Stimulated activated CD4-positive, alpha-beta T cell treated with anti-CD3 and anti-CD28 coated beads, Interleukin-1b, Interleukin-23, amount 100 ng/mL, for 48 hours (primary cell): Measurements from ENCODE around the gene LIN37.

Source experiments
- DNase-seq: peaks from one replicate; pipeline ENCODE4 v3.0.0-alpha.2; 2020

LIN37 gene

DNA sequence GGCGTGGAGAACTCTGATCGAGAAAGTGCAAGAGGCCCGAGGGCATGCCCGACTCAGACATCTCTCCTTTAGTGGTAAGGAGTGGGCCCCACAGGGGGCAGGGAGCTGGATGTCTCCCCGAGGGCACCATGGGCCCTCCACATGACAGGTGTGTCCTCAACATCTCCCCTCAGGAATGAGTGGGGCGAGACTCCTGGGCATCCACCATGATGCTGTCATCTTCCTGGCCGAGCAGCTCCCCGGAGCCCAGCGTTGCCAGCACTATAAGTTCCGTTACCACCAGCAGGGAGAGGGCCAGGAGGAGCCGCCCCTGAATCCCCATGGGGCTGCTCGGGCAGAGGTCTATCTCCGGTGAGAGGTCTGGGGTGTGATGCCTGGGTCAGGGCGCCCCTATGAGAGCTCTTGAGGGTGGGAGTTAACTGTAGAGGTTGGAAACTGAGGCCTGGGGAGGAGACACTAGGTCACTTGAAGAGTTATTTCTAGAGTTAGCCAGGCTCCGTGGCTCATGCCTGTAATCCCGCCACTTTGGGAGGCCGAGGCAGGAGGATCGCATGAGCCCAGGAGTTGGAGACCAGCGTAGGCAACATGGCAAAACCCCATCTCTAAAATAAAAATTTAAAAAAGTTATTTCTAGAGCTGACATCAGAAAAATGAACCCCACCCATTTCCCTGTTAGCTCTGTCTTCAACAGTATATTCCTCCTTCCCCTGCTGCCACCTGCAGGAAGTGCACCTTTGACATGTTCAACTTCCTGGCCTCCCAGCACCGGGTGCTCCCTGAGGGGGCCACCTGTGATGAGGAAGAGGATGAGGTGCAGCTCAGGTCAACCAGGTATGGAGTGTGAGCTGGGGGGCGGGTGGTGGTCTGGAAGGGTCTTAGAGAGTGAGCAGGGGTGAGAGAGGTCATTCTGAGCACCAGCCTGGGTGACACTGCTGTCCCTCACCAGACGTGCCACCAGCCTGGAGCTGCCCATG lies 11.2 kb upstream of the LIN37 start:
- no peak for DNase-seq

DNA sequence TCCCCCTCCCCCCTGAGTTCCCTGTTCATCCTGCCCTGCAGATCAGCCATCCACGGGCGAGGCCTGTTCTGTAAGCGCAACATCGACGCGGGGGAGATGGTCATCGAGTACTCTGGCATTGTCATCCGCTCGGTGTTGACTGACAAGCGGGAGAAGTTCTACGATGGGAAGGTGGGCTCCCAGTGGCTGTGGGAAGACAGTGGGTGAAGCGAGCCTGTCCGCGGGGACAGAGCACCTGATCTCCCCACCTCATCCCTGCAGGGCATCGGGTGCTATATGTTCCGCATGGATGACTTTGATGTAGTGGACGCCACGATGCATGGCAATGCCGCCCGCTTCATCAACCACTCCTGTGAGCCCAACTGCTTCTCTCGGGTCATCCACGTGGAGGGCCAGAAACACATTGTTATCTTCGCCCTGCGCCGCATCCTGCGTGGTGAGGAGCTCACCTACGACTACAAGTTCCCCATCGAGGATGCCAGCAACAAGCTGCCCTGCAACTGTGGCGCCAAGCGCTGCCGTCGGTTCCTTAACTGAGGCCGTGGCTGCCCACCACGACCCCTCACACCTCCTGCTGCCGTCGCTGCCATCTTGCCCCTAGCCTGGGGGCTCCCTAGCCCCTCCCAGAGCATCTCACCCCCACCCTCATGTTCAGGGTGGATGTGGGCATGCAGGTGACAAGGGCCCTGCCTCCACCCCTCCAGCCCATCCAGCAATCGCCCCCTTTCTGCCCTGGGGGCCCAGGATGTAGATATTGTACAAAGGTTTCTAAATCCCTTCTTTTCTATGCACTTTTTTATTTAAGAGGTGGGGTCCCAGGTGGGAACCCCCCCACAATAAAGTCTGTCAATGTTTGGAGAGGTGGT lies 10.1 kb upstream of the LIN37 start:
- no peak for DNase-seq

DNA sequence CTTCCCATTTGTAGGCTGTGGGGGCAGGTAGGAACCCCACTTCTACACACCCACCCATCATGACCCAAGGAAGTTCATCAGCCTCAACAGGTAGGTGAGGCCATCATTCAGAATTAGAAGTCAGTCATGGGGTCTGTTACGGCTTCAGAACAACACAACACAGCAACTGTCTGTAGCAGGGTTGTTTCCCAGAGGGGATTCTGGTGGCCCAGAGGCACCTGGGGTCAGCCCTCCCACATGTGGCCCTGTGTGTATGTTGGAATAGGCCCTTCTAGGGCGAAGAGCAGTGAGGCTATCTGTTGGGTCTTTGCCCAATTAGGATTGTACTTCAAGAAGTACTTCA lies 9.5 kb upstream of the LIN37 start:
- no peak for DNase-seq

DNA sequence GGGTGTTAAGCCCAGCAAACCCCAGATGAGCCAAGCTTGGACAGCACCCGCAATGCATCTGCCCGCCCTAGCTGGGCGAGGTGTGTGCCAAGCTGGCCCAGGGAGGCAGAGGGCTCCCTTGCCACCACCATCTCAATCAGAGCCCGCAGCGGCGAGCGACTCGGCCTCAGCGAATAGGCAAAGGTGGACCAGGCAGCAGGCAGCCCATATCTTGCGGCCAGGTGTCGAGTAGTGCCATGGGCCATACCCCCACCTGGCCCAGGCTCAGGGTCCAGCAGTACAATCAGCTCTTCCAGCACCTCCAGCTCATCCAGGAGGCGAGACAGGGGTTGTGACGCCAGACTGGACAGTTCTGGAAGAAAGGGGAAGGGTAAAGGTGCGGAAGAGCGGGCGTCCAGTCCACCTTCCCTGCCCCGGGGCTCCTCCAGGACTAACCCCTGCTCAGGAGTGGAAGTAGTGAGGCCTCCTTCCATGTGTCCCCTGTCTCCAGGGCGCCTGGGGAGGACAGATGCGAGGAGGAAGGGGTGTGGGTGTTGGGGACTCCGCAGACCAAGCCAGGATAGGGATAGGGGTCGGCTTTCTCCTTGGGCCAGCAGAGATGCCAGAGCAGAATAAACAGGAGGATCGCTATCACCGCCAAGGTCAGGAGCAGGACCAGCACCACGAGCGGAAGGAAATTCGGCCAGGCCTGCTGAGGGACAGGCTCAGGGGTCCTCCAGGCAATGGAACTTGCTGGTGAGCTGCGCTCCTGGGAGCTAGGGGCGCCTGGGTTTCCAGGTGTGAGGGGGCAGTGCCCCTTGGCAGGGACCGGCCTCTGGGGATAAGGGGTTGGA lies 8.9 kb upstream of the LIN37 start:
- DNase-seq, result no peak

DNA sequence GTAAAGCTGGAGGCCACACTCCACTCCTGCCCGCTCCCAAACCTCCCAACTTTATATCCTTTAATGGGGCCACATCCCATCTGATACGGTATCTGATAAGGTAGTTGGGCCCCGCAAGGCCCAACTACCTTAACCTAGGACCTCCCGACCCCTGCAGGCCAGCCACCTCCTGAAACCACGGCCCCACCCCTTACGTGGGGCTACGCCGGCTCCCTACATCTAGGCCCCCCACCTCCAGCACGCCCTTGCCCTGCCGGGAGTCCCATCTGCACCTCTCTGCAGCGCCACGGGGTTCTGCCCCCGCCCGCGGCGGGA lies 8.3 kb upstream of the LIN37 start:
- no peak for DNase-seq

DNA sequence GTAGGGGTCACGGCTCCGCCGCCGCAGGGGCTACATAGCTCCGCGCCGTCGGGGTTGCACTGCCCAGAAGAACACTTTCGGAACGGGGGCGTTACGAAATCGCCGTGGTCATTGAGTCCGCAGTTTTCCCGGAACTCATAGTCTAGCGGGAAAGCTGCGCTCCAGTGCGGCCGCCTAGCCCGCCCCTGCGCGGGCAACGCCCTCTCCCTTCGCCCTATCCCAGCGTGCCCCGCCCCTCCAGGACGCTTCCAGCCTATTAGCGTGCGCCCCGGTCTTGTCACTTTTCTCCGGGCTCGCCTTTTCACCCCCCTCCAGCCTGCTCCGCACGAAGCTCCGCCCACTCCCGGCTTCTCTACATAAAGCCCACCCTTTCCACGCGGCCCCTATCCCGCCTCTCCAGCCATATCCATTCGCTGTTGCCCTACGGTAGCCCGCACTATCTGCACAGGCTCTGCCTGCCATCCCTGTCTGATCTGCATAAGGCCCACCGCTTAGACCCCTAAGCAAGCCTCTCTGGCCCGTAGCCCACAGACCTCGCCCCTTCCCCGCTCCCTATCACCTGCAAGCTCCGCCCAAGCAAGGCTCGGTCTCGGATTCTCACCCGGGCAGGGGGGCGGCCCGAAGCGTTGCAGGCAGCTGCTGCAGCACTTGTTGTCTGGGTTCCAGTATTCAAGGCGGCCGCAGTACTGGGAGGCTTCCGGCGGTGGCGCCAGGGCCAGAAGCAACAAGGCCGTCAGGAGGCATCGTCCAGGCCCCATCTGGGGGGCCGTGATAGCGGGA lies 7.8 kb upstream of the LIN37 start:
- peak; percentile 95 for DNase-seq

DNA sequence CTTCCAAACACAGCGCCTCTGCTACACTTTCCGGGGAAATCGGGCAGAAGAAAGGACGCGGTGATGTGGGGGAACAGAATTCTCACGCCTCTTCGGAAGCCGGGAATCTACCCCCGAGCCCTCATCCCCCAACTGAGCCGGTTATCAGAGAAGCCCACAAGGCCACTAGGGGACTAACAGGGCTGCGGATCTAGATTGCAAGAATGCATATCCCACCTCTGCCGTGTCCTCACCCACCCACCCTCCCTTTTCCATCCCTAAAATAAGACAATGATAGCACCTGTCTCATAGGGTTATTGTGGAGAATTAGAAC lies 7.2 kb upstream of the LIN37 start:
- DNase-seq, result no peak

DNA sequence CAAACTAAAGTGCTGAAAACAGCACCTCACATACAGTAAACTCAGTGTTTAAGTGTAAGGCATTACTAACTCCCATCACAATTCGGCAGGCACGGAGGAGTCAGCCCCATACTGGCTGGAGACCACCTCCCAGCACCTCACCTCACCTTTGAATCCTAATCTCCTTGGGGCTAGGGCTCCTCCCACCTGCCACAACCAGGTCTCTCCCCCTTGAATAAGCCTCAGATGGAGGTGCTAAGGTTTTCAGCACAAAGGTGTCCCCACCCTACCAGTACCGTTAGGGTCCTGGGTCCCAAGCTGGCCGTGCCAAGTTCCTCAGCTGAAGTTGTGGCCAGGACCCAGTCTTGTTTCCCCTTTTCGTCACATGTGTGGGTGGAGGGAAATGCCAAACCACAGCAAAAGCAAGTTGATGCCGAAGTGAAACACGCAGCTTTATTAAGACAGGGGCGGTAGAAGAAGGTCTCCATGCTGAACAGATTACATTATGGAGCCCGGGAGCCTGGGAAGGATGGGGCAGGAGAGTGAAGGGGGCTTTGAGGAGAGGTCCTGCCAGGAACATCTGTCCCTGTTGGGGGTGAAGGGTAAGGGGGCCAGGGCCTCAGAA lies 6.2 kb upstream of the LIN37 start, which contains the start of gene IGFLR1:
Gene IGFLR1, minus strand, starts transcription at position 332 of the 604 bp plus-strand sequence. CDS start 1,272 bp downstream, outside the sequence.
- DNase-seq, result peak; percentile 77

DNA sequence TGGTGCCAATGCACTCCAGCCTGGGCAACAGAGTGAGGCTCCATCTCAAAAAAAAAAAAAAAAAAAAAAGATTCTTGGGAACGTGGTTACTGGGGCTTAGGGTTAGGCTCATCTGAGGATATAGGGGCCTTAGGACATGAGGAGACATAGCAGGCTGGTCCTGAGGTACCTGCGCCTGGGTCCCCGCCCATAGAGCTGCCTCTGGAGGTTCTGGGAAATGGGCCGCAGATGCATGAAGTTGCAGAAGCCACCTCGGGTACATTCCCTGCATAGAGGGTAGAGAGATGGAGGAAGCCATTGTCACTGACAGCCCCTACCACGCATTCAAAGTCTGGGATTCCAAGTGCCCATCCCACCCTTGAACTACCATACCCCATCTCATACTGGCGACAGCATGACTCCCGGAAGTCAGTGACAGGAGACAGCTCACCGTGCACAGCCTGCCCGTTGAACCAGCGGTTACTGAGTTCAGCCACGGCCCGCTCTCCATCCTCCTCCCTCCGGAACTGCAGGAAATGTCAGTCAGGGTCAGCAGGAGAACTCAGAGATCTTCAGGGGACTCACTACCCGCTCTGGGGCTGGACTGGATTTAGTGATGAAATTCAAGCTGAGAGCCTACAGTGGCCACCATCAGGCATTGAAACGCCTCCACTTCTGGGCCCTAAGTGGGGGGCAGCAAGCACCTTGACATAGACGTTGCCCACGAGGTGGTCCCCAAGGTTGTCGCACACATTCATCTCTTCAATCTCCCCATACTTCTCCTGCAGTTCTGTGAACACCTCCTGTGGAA lies 4.5 kb upstream of the LIN37 start:
- no peak for DNase-seq

DNA sequence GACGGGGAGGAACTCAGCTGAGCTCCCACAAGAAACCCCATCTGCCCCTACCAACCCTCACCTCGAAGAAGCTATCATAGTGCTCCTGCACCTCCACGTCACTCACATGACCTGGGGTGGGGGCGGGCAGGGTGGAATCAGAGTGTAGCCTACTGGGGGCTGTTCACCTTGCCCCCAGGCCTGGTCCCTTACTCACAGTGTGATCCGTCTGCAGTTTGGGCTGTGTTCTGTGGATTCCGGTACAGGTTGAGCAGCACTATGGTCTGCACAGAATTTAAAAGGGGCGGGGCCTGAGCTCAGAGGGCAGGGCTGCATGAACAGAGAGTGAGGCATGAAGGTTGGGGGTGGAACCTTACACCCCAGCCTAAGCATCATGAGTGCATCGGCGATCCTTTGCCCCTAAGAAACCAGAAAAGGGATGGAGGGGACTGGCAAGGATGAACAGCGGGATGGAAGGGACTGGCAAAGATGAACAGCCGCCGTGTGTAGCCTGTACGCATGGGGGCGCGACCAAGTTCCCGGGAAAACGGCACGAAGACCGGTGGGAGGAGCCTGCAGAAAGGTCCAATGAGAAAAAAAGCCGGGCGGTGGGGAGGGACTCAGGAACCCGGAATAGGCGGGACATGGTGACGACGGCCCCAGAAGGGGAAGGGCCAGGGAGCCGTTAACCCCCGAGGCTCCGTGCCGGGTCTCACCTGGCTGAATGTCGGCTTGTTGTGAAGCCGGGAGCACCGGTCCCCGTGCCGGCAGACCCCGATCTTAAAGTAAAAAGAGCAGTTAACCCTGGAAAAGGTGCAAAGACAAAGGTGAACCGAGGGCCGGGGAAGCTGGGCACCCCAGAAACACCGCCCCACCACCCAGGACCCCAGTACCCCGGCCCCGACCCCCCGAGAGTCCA lies 3.7 kb upstream of the LIN37 start:
- DNase-seq, result peak; percentile 94

DNA sequence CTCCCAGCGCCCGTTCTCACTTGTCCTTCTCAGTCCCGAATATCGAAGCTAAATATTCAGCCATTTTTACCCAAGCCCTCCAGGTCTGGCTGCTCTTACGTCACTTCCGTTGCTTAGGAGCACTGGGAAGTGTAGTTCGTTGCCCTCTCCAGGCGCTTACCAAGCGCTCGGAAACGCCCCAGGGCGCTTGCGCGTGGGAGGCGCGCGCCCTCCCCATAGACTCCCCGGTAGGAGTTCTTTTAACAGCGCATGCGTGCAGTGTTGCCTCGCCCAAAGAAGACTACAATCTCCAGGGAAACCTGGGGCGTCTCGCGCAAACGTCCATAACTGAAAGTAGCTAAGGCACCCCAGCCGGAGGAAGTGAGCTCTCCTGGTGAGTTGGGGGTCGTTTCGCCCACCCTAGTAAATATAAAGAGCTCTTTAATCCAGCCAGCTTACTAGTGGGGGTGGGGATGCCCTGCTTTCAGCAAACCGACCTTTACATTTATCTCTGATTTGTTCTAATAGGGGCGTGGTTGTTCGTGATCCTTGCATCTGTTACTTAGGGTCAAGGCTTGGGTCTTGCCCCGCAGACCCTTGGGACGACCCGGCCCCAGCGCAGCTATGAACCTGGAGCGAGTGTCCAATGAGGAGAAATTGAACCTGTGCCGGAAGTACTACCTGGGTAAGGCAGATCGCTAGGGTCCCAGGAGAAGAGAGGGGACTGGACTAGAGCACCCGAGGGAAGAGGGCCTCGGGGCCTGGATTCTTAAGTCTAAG lies 2.9 kb upstream of the LIN37 start, which contains the start of the genes PSENEN and U2AF1L4:
Gene PSENEN, plus strand, starts transcription at position 324 of the 759 bp plus-strand sequence. Its CDS starts 280 bp downstream, at position 604.
Gene U2AF1L4, minus strand, starts transcription at position 91 of the 759 bp plus-strand sequence. Its CDS starts 27 bp downstream, at position 64.
- DNase-seq, result peak; percentile 97

DNA sequence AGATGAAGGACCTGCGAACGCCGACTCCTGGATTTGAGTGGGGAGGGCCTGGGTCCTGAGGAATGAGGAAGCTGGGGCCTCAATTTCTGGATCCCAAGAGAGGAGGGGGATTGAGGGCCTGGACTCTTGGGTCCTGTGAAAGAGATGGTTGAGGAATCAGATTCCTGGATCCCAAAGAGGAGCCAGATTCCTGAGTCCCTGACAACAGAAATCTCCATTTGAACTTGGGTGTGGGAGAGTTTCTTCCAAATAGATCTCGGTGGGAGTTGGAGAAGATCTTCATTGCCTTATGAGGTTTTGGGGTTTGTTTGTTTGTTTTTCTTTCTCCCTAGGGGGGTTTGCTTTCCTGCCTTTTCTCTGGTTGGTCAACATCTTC lies 2.3 kb upstream of the LIN37 start:
- DNase-seq, result no peak

DNA sequence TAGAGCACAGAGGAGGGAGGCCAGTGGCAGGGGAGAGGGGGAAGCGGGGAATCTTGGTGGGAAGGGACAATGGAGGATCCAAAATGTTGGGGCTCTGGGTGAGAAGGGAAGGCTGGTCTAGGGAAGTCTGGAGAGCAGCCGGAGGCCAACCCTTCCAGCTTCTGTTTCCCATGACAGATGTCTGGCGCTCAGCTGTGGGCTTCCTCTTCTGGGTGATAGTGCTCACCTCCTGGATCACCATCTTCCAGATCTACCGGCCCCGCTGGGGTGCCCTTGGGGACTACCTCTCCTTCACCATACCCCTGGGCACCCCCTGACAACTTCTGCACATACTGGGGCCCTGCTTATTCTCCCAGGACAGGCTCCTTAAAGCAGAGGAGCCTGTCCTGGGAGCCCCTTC lies 1.8 kb upstream of the LIN37 start:
- DNase-seq, result no peak

DNA sequence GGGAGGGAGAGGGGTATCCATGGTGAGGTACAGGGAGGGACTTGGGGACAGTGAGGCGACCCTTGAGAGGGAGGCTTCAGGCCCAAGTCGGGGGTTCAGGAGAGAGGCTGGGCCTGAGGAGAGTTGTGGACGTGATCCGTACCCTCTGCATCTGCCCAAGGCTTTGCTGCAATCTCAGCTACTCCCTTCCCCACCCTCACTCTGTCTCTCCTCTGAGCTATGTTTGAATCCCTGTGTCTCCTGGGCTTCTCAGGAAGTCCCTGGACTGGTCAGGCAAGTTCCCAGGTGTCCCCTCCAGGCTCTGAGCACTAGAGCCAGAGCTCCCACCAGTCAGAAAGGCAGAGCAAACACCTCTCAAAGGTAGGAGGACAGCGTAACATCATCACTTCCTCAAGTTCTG lies 1.8 kb downstream of the LIN37 start:
- DNase-seq, result no peak

DNA sequence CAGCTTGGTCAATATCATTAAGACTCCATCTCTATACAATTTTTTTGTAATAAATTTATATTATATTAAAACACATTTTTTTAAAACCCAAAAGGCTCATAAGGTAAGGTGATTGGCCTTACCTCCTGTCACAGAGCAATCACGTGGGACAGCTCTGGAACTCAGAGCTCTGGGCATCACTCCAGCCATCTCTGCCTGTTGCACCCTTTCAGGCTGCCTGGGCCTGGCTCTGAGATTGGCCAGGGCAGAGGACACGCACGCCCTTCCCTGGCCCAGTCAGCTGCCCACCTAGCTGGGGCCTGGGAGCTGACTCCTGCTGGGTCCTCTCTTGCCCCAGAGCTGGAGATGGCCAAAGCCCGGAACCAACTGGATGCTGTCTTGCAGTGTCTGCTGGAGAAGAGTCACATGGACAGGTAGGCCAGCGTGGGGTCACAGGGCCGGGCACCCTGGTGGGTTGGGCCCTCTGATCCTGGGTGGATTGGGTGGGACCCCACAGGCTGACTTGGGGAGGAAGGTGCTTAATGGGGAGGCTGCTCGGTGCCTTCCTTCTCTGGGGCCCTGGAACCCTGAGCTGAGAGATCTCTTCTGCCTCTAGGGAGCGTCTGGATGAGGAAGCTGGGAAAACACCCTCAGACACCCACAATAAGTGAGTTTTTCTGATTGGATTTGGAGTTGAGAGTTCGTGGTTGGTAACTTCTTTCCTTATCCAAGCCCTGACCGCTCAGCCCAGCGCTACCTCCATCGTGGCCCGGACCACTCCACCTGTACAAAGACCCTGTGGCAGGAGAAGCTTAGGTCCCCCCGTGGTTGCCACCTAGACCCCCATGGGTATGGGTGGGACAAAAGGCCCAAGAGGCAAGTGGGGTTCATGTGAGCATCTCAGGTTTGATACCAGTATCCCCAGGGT lies 3.7 kb downstream of the LIN37 start:
- no peak for DNase-seq

DNA sequence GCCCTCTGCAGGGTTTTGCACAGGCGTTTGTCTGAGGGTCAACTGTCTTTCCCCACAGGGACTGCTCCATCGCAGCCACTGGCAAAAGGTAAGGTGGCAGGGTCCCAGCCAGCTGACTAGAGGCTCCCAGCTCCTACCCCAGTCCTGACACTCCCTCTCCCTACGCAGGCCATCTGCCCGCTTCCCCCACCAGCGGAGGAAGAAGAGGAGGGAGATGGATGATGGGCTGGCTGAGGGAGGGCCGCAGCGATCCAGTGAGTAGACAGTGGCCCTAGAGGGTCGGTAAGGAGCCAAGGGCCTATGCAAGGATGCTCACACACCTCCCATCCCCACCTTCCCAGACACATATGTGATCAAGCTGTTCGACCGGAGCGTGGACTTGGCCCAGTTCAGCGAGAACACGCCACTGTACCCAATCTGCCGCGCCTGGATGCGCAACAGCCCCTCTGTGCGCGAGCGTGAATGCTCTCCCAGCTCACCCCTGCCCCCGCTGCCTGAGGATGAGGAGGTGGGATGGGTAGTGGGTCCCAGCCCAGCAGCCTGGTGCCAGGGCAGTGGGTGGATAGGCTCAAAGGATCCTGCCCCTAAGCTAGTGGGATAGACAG lies 4.5 kb downstream of the LIN37 start:
- no peak for DNase-seq

DNA sequence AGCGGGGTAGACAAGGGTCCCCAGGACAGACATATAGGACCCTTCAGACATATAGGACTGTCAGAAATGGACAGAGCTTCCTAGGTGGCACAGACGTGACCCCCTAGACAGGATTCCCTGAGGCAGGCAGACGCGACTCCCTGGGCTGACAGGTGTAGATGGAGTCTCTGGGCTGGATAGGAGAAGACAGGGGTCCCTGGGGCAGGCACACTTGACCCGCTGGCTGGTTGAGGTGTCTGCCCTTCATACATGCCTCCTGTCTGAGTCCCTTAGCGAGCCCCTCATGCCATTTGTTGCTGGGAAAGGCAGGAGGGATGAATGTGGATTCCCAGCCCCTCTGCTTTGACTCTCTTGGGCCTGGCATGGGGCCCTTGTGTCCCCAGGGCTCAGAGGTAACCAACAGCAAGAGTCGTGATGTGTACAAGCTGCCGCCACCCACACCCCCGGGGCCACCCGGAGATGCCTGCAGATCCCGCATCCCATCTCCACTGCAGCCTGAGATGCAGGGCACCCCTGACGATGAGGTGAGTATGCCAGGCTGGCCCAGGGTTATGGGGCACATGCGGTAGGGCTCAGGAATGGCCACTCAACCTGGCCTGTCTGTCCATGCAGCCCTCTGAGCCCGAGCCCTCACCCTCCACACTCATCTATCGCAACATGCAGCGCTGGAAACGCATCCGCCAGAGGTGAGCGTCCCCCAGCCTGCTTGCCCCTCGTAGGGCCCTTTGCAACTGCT lies 5.4 kb downstream of the LIN37 start:
- no peak for DNase-seq
